ENCODE results near the gene GPX4.
A peak's percentile ranks its signal among the peaks of the same experiment; 100 is the strongest.

Gene GPX4

GRCh38 chr19:1067341-1067957 lies 36.3 kb upstream of the GPX4 start:
- TF ChIP-seq, protein P1, sequence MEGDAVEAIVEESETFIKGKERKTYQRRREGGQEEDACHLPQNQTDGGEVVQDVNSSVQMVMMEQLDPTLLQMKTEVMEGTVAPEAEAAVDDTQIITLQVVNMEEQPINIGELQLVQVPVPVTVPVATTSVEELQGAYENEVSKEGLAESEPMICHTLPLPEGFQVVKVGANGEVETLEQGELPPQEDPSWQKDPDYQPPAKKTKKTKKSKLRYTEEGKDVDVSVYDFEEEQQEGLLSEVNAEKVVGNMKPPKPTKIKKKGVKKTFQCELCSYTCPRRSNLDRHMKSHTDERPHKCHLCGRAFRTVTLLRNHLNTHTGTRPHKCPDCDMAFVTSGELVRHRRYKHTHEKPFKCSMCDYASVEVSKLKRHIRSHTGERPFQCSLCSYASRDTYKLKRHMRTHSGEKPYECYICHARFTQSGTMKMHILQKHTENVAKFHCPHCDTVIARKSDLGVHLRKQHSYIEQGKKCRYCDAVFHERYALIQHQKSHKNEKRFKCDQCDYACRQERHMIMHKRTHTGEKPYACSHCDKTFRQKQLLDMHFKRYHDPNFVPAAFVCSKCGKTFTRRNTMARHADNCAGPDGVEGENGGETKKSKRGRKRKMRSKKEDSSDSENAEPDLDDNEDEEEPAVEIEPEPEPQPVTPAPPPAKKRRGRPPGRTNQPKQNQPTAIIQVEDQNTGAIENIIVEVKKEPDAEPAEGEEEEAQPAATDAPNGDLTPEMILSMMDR (IDR thresholded peaks at IDR 0.05), result no peak
- Histone ChIP-seq H3K9me3 (no peaks in the 10 kb centered on the region), H3K4me1 (ENCODE audit: control insufficient read depth in 1 of 2, insufficient read depth in 1 of 2, low read depth in 1 of 2, low read length in 1 of 2) (peaks cover 72 to 80% of the 10 kb centered on the region in 2 experiments), H3K27me3 (no peaks in the 10 kb centered on the region), H3K4me3 (ENCODE audit: low read depth in 1 of 2, low read length in 1 of 2) (peak overlapping the region; percentile 96 to 98), H3K27ac (peak overlapping the region; percentile 95), H3K36me3 (peaks cover 72% of the 10 kb centered on the region)

- TF ChIP-seq, protein P1 (IDR thresholded peaks at IDR 0.05), result no peak
- H3K27me3 ChIP-seq, result no peaks in the 10 kb centered on the region
- H3K27ac ChIP-seq, result peak overlapping the region; percentile 95
- no peaks in the 10 kb centered on the region for H3K9me3 ChIP-seq
- H3K4me3 ChIP-seq (ENCODE audit: low read depth in 1 of 2, low read length in 1 of 2), result peak overlapping the region; percentile 96 to 98
- H3K4me1 ChIP-seq (ENCODE audit: control insufficient read depth in 1 of 2, insufficient read depth in 1 of 2, low read depth in 1 of 2, low read length in 1 of 2), result peaks cover 80 to 87% of the 10 kb centered on the region in 2 experiments
- peaks cover 75% of the 10 kb centered on the region for H3K36me3 ChIP-seq
Measured at GRCh38 chr19:1068009-1069001, 35.5 kb upstream of the GPX4 start.

DNA sequence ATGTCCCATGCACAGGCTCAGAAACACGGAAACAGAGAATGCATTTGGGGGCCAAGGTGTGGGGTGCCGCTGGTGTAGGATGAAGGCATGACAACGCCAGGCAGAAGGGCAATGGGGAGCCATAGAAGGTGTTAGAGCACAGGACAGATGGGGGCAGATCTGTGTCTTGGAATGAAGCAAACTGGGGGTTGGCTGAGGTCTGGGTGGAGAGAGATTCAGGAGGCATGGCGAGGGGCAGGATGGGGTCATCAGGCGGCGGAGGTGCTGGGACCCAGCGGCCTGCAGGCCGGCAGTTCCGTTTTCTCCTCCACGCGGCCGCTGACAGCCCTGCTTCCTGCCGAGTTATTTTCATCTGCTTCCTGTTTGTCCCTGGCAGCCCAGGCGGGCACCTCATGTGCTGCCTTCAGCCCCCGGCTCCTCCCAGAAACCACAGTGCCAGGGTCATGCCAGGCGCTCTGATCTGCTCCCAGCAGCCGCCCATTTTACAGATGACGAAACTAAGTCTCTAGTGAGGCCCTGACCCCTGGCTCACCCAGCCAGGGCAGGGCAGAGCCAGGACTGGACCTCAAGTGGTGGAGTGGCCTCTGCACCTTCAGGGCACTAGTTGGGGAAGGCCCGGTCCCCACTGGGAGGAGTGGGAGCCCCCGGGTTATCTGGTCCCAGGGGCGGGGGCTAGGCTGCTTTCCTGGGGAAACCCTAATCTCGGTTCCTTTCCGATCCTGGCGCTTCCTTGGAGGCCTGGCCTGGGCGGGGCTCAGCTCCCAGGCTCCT lies 34.6 kb upstream of the GPX4 start:
- Histone ChIP-seq H3K36me3 (peaks cover 75% of the 10 kb centered on the region), H3K9me3 (no peaks in the 10 kb centered on the region), H3K4me1 (ENCODE audit: control insufficient read depth in 1 of 2, insufficient read depth in 1 of 2, low read depth in 1 of 2, low read length in 1 of 2) (peaks cover 82 to 87% of the 10 kb centered on the region in 2 experiments), H3K27me3 (no peaks in the 10 kb centered on the region), H3K4me3 (ENCODE audit: low read depth in 1 of 2, low read length in 1 of 2) (peak overlapping the region; percentile 96 to 98), H3K27ac (peak overlapping the region; percentile 95)
- TF ChIP-seq, protein P1 (IDR thresholded peaks at IDR 0.05), result peak; percentile 65

DNA sequence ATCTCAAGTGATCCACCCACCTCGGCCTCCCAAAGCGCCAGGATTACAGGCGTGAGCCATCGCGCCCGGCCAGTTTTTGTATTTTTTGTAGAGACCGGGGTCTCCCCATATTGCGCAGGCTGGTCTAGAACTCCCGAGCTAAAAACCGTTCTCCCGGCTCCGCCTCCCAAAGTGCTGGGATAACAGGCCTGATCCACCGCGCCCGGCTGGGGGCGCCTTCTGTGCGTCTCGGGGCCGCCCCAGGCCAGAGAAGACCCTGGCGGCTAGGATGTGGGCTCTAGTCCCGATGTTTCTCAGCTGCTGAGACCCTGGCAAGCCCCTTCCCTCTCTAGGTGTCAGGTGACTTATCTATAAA lies 33.2 kb upstream of the GPX4 start:
- peak overlapping the region in 1 of 2 experiments; percentile 10 for H3K4me3 ChIP-seq (ENCODE audit: low read depth in 1 of 2, low read length in 1 of 2)
- TF ChIP-seq, protein P1 (IDR thresholded peaks at IDR 0.05), result no peak
- H3K36me3 ChIP-seq, result peaks cover 83% of the 10 kb centered on the region
- no peaks in the 10 kb centered on the region for H3K27me3 ChIP-seq
- no peaks in the 10 kb centered on the region for H3K9me3 ChIP-seq
- H3K4me1 ChIP-seq (ENCODE audit: control insufficient read depth in 1 of 2, insufficient read depth in 1 of 2, low read depth in 1 of 2, low read length in 1 of 2), result peaks cover 79 to 87% of the 10 kb centered on the region in 2 experiments
- H3K27ac ChIP-seq, result peak overlapping the region; percentile 60

All from neutrophil (primary cell).